ENCODE measurements around the gene STYXL2.
A peak's percentile ranks its signal among the peaks of the same experiment; 100 is the strongest.

The STYXL2 gene

DNA sequence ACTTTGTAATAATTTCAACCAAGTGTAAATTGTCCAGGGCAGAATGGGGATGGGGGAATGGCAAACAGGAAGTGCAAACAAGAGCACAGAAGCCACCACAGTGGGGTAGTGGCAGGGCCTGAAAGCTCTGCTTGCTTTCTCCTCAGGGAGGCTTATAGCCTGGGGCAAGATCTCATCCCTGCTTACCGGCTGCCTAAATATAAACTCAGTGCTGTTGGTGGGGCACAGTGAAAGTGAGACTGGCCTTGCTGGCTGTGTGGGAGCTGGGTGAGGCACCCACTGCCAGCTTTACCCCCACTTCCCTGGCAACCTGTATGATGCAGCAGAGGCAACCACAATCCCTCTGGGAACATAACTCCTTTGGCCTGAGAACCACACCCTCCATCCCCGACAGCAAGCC is 15.2 kb downstream of the STYXL2 start:
- no peaks in the 10 kb centered on the region for H3K27me3 ChIP-seq (ENCODE audit: insufficient read depth, poor library complexity, severe bottlenecking)

DNA sequence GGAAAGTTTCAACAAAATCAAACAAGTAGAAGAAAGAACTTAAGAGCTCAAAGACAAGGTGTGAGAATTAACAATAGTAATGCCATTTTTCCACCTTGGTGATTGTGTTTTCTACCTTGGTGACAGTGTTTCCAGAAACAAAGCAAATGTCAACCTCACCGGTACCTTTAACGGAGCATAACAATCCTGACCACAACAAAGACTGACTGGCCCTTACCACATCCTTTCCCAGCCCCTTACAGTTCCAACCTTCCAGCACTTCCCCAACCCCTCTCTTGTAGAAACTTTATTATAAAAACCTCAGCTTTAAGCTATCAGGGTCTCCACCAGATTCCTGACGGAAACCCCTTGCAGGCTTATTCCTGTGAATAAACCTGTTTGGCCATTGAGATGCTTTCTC is 16.7 kb downstream of the STYXL2 start:
- TF ChIP-seq GABPA (IDR thresholded peaks at IDR 0.05; ENCODE audit: low read depth): no peak
- TF ChIP-seq POLR2AphosphoS5 (IDR thresholded peaks at IDR 0.05; ENCODE audit: low read depth): no peak
- TF ChIP-seq SPI1 (IDR thresholded peaks at IDR 0.05; ENCODE audit: borderline replicate concordance, low read depth): no peak
- TF ChIP-seq, protein P1, sequence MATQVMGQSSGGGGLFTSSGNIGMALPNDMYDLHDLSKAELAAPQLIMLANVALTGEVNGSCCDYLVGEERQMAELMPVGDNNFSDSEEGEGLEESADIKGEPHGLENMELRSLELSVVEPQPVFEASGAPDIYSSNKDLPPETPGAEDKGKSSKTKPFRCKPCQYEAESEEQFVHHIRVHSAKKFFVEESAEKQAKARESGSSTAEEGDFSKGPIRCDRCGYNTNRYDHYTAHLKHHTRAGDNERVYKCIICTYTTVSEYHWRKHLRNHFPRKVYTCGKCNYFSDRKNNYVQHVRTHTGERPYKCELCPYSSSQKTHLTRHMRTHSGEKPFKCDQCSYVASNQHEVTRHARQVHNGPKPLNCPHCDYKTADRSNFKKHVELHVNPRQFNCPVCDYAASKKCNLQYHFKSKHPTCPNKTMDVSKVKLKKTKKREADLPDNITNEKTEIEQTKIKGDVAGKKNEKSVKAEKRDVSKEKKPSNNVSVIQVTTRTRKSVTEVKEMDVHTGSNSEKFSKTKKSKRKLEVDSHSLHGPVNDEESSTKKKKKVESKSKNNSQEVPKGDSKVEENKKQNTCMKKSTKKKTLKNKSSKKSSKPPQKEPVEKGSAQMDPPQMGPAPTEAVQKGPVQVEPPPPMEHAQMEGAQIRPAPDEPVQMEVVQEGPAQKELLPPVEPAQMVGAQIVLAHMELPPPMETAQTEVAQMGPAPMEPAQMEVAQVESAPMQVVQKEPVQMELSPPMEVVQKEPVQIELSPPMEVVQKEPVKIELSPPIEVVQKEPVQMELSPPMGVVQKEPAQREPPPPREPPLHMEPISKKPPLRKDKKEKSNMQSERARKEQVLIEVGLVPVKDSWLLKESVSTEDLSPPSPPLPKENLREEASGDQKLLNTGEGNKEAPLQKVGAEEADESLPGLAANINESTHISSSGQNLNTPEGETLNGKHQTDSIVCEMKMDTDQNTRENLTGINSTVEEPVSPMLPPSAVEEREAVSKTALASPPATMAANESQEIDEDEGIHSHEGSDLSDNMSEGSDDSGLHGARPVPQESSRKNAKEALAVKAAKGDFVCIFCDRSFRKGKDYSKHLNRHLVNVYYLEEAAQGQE (IDR thresholded peaks at IDR 0.05; ENCODE audit: insufficient replicate concordance, low read depth): no peak
- TF ChIP-seq, protein P2, sequence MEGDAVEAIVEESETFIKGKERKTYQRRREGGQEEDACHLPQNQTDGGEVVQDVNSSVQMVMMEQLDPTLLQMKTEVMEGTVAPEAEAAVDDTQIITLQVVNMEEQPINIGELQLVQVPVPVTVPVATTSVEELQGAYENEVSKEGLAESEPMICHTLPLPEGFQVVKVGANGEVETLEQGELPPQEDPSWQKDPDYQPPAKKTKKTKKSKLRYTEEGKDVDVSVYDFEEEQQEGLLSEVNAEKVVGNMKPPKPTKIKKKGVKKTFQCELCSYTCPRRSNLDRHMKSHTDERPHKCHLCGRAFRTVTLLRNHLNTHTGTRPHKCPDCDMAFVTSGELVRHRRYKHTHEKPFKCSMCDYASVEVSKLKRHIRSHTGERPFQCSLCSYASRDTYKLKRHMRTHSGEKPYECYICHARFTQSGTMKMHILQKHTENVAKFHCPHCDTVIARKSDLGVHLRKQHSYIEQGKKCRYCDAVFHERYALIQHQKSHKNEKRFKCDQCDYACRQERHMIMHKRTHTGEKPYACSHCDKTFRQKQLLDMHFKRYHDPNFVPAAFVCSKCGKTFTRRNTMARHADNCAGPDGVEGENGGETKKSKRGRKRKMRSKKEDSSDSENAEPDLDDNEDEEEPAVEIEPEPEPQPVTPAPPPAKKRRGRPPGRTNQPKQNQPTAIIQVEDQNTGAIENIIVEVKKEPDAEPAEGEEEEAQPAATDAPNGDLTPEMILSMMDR (IDR thresholded peaks at IDR 0.05; ENCODE audit: insufficient read depth, low read length): no peak
- Histone ChIP-seq H3K27me3 (ENCODE audit: insufficient read depth, poor library complexity, severe bottlenecking) (no peaks in the 10 kb centered on the region), H3K27ac (replicated peaks) (no peak overlapping the region), H3K4me3 (replicated peaks; ENCODE audit: insufficient read depth, low read length) (no peak overlapping the region)
- DNase-seq (ENCODE audit: low read depth in 1 of 2, low spot score in 1 of 2): no peak

More for the DNA sequence above, 15.2 kb downstream of the STYXL2 start:
- TF ChIP-seq SPI1 (IDR thresholded peaks at IDR 0.05; ENCODE audit: borderline replicate concordance, low read depth) (peak; percentile 77), GABPA (IDR thresholded peaks at IDR 0.05; ENCODE audit: low read depth) (no peak)
- Histone ChIP-seq H3K4me3 (replicated peaks; ENCODE audit: insufficient read depth, low read length) (no peak overlapping the region), H3K27ac (replicated peaks) (no peak overlapping the region)
- no peak for DNase-seq (ENCODE audit: low read depth in 1 of 2, low spot score in 1 of 2)

DNA sequence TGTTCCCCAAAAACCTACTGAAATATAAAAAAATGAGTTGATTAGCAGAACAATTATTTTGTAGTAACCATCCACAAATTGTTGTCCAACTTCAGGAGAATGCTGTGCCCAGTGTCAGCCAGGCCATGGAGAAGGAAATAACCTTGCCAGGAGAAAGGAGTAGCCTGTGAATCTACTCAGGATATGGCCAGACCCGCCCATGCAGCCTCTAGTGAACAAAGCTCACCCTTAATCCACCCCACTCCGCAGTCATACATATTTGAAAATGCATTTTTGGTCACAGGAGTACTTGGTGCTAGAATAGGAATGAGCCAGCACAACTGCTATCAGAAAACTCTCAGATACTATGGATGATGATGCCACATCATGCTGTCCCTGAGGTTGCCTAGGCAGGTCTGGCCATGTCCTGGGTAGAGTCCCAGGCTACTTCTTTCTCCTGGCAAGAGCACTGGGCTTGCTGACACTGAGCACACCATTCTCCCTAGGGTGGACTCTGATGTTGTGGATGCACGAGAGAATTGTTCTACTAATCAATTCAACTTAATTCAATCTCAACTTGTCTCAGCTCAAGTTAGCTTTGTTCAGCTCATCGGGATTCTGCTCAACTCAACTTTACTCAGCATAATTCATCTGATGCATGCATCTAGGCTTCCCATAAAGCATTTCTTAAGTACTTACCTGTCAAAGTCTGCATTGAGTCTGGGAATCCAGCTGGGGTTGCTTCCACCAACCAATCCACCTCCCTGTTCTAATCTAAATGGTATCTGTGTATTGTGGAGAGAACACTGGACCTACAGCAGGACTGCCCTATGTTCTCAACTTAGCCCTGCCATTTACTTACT is 18.2 kb downstream of the STYXL2 start:
- Histone ChIP-seq H3K4me3 (replicated peaks; ENCODE audit: insufficient read depth, low read length) (no peak overlapping the region), H3K27ac (replicated peaks) (no peak overlapping the region), H3K27me3 (ENCODE audit: insufficient read depth, poor library complexity, severe bottlenecking) (no peaks in the 10 kb centered on the region)
- TF ChIP-seq SPI1 (IDR thresholded peaks at IDR 0.05; ENCODE audit: borderline replicate concordance, low read depth) (no peak), GABPA (IDR thresholded peaks at IDR 0.05; ENCODE audit: low read depth) (no peak), POLR2AphosphoS5 (IDR thresholded peaks at IDR 0.05; ENCODE audit: low read depth) (no peak)
- TF ChIP-seq, protein P1 (IDR thresholded peaks at IDR 0.05; ENCODE audit: insufficient replicate concordance, low read depth): no peak
- DNase-seq (ENCODE audit: low read depth in 1 of 2, low spot score in 1 of 2): no peak

DNA sequence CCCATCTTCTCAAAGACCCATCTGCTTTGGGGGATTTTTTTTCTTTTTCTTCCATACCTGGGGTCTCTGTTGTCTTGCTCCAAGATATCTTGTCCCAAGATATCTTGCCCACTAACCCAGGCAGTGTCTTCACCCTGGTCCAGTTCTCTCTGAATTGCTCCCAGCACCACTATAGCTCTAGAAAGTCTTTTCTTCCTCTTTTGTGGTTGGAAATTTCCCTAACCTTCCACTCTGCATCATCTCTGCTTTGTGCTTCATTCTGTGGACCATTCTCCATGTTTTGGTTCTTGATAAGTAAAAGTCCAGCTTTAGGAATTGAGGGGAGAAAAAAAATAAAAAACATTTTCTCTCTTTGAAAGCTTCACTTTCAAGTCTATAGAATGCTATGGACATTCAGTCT is 20.9 kb downstream of the STYXL2 start:
- H3K4me3 ChIP-seq (replicated peaks; ENCODE audit: insufficient read depth, low read length): no peak overlapping the region
- TF ChIP-seq, protein P1 (IDR thresholded peaks at IDR 0.05; ENCODE audit: insufficient replicate concordance, low read depth): no peak
- no peak for TF ChIP-seq POLR2AphosphoS5 (IDR thresholded peaks at IDR 0.05; ENCODE audit: low read depth)
- TF ChIP-seq, protein P2 (IDR thresholded peaks at IDR 0.05; ENCODE audit: insufficient read depth, low read length): no peak
- TF ChIP-seq SPI1 (IDR thresholded peaks at IDR 0.05; ENCODE audit: borderline replicate concordance, low read depth): no peak
- TF ChIP-seq GABPA (IDR thresholded peaks at IDR 0.05; ENCODE audit: low read depth): no peak
- no peaks in the 10 kb centered on the region for H3K27me3 ChIP-seq (ENCODE audit: insufficient read depth, poor library complexity, severe bottlenecking)

More for the DNA sequence above, 20.9 kb downstream of the STYXL2 start:
- DNase-seq (ENCODE audit: low read depth in 1 of 2, low spot score in 1 of 2): no peak
- H3K27ac ChIP-seq (replicated peaks): no peak overlapping the region

Measured in HL-60 (cell line).